Measurements from ENCODE around the gene STXBP3. TPM values are rescaled to one million over a fixed set of nuclear protein-coding genes. Genes with fewer than 3 reads are reported as not detected.

STXBP3 gene
- total and polyA plus RNA-seq, 2 donors (not counting 1 experiment from before 2014, with no cell fraction given), result 13.3 to 78.1 TPM

DNA sequence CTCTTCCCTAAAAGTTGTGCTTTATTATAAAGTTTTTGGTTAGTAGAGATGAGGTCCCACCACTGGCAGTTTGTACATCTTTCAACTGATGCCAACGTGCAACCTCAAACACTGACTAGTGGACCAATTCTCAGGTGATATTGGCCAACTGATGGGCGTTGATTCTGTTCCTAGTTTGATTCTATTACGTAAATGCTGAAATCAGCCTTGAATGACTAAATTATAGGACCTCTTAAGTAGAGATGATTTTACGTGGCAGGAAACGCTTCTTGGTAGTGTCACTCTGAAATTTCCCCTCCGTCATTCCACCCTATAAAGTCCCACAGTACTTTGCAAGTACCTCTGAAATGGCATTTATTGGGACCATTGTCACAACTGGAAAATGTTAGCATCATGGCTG lies 42.5 kb upstream of the STXBP3 start:
- Histone ChIP-seq H3K4me2 (replicated peaks; ENCODE audit: low read depth, low read length, poor library complexity, severe bottlenecking) (no peak overlapping the region), H3K79me2 (ENCODE audit: control insufficient read depth, insufficient read depth, low read length) (no peaks in the 10 kb centered on the region), H3K4me3 (ENCODE audit: control extremely low read depth in 1 of 5, extremely low read depth in 1 of 5, insufficient read depth in 1 of 5, low read depth in 2 of 5, low read length in 4 of 5) (no peak overlapping the region), H3K36me3 (replicated peaks in 1 of 2; ENCODE audit: control extremely low read depth in 1 of 2, control insufficient read depth in 1 of 2, extremely low read depth in 1 of 2, insufficient read depth in 2 of 2, low read length in 1 of 2) (peaks cover 3 to 26% of the 10 kb centered on the region in 2 experiments), H3K4me1 (ENCODE audit: control insufficient read depth in 2 of 2, insufficient read depth in 2 of 2, low read length in 2 of 2) (peaks cover 3 to 5% of the 10 kb centered on the region in 2 donors), H3K27ac (ENCODE audit: low read length in 2 of 2) (no peak overlapping the region), H3K27me3 (replicated peaks in 1 of 4; ENCODE audit: control extremely low read depth in 1 of 4, control insufficient read depth in 3 of 4, insufficient read depth in 4 of 4, low read length in 3 of 4) (no peaks in the 10 kb centered on the region), H3K9ac (ENCODE audit: low read length) (no peak overlapping the region), H4K20me1 (ENCODE audit: control insufficient read depth, insufficient read depth, low read length, poor library complexity, severe bottlenecking) (no peaks in the 10 kb centered on the region), H2AFZ (ENCODE audit: insufficient read depth, low read depth, low read length, poor library complexity, severe bottlenecking) (no peak overlapping the region), H3K9me3 (ENCODE audit: control extremely low read depth in 1 of 3, control insufficient read depth in 2 of 3, insufficient read depth in 1 of 3, low read length in 2 of 3) (no peaks in the 10 kb centered on the region)
- Mint-ChIP-seq H3K4me3 (no peak overlapping the region), H3K9me3 (ENCODE audit: insufficient read depth) (no peaks in the 10 kb centered on the region), H3K27ac (no peak overlapping the region), H3K4me1 (peaks cover 14% of the 10 kb centered on the region), H3K27me3 (no peaks in the 10 kb centered on the region)
- TF ChIP-seq, protein P1, sequence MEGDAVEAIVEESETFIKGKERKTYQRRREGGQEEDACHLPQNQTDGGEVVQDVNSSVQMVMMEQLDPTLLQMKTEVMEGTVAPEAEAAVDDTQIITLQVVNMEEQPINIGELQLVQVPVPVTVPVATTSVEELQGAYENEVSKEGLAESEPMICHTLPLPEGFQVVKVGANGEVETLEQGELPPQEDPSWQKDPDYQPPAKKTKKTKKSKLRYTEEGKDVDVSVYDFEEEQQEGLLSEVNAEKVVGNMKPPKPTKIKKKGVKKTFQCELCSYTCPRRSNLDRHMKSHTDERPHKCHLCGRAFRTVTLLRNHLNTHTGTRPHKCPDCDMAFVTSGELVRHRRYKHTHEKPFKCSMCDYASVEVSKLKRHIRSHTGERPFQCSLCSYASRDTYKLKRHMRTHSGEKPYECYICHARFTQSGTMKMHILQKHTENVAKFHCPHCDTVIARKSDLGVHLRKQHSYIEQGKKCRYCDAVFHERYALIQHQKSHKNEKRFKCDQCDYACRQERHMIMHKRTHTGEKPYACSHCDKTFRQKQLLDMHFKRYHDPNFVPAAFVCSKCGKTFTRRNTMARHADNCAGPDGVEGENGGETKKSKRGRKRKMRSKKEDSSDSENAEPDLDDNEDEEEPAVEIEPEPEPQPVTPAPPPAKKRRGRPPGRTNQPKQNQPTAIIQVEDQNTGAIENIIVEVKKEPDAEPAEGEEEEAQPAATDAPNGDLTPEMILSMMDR (IDR thresholded peaks at IDR 0.05), result no peak
- TF ChIP-seq EZH2 (IDR thresholded peaks at IDR 0.05; ENCODE audit: borderline replicate concordance, insufficient read depth, low read depth, low read length, poor library complexity, severe bottlenecking), result no peak
- ChIA-PET POLR2A (no interaction called here), CTCF (interaction anchor here (1.1 to 1.3 kb wide), 2 partner anchors 11 to 12 kb away, joined by 4 to 5 read pairs; partner anchors contain the start of gene PRPF38B)
- no peak for DNase-seq
- intact Hi-C loops (cut with micrococcal nuclease), result no loop called here
- no peak for ATAC-seq (ENCODE audit: low read depth)
- WGBS (ENCODE audit: insufficient coverage), result 69% methylated on average over 2 of the region's 6 CpGs

DNA sequence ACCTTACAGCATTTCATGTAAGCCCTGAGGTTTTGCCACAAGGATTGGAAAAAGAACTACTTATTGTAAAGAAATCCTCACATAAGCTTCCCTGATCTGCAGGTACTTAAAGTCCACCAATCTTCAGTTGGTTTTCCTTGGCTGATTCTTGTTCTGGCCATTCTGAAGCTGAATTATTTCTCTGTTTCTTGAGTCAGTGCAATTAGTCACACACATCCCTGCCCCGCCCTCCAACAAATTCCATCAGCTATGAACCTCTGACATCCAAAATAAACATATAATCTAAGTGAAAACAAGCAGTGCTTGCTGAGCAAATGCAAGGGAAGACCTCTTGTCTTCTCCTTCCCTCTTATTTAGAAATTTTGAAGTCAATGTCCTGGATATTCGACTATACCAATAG lies 42.0 kb upstream of the STXBP3 start:
- peaks cover 3 to 5% of the 10 kb centered on the region in 2 donors for H3K4me1 ChIP-seq (ENCODE audit: control insufficient read depth in 2 of 2, insufficient read depth in 2 of 2, low read length in 2 of 2)
- Mint-ChIP-seq H3K27ac (no peak overlapping the region), H3K27me3 (peaks cover under 1% of the 10 kb centered on the region), H3K9me3 (ENCODE audit: insufficient read depth) (no peaks in the 10 kb centered on the region), H3K4me1 (peaks cover 11% of the 10 kb centered on the region), H3K4me3 (no peak overlapping the region)
- H3K4me3 ChIP-seq (ENCODE audit: control extremely low read depth in 1 of 5, extremely low read depth in 1 of 5, insufficient read depth in 1 of 5, low read depth in 2 of 5, low read length in 4 of 5), result no peak overlapping the region
- TF ChIP-seq, protein P1 (IDR thresholded peaks at IDR 0.05), result no peak
- no peak for TF ChIP-seq EZH2 (IDR thresholded peaks at IDR 0.05; ENCODE audit: borderline replicate concordance, insufficient read depth, low read depth, low read length, poor library complexity, severe bottlenecking)
- intact Hi-C loops (cut with micrococcal nuclease), result no loop called here
- H3K27me3 ChIP-seq (replicated peaks in 1 of 4; ENCODE audit: control extremely low read depth in 1 of 4, control insufficient read depth in 3 of 4, insufficient read depth in 4 of 4, low read length in 3 of 4), result no peaks in the 10 kb centered on the region
- WGBS (ENCODE audit: insufficient coverage), result 100% methylated on average over 1 of the region's 2 CpGs
- no peaks in the 10 kb centered on the region for H4K20me1 ChIP-seq (ENCODE audit: control insufficient read depth, insufficient read depth, low read length, poor library complexity, severe bottlenecking)
- no peaks in the 10 kb centered on the region for H3K79me2 ChIP-seq (ENCODE audit: control insufficient read depth, insufficient read depth, low read length)
- no peak overlapping the region for H3K27ac ChIP-seq (ENCODE audit: low read length in 2 of 2)
- CTCF ChIA-PET, result interaction anchor here (1.1 to 1.3 kb wide), 2 partner anchors 12 kb away, joined by 4 to 5 read pairs; partner anchors contain the start of gene PRPF38B
- H3K36me3 ChIP-seq (replicated peaks in 1 of 2; ENCODE audit: control extremely low read depth in 1 of 2, control insufficient read depth in 1 of 2, extremely low read depth in 1 of 2, insufficient read depth in 2 of 2, low read length in 1 of 2), result peaks cover 3 to 20% of the 10 kb centered on the region in 2 experiments
- H3K9me3 ChIP-seq (ENCODE audit: control extremely low read depth in 1 of 3, control insufficient read depth in 2 of 3, insufficient read depth in 1 of 3, low read length in 2 of 3), result no peaks in the 10 kb centered on the region
- no peak overlapping the region for H3K9ac ChIP-seq (ENCODE audit: low read length)
- H3K4me2 ChIP-seq (replicated peaks; ENCODE audit: low read depth, low read length, poor library complexity, severe bottlenecking), result no peak overlapping the region
- no peak overlapping the region for H2AFZ ChIP-seq (ENCODE audit: insufficient read depth, low read depth, low read length, poor library complexity, severe bottlenecking)
- POLR2A ChIA-PET, result no interaction called here
- ATAC-seq (ENCODE audit: low read depth) (no peak), DNase-seq (no peak)

All from B cell (primary cell).